Uterus (tissue), 4 donors: ENCODE data around the gene AKT1. TPM values are rescaled to one million over a fixed set of nuclear protein-coding genes. Genes with fewer than 3 reads are reported as not detected.

ENCODE experiments used
- DNase-seq, 2 donors: peaks; one replicate each; pipeline ENCODE4 v3.0.0-alpha.2; 2019 to 2020
- H3K27ac ChIP-seq, 2 donors: fragments of 200-600 bp; sonication (generic); 1 replicate in 1 of 2; 2 replicates in 1 of 2; pipeline ENCODE4 v1.5.1; 2016 to 2018
- H3K27me3 ChIP-seq, 2 donors: fragments of 200-600 bp; sonication (generic); one replicate each; pipeline ENCODE4 v1.5.1; 2018 to 2019; ENCODE audit warnings: control low read depth in 1 of 2
- H3K36me3 ChIP-seq, 2 donors: fragments of 200-600 bp; sonication (generic); one replicate each; pipeline ENCODE4 v1.5.1; 2019; ENCODE audit warnings: control low read depth in 1 of 2
- H3K4me1 ChIP-seq, 2 donors: fragments of 200-600 bp; sonication (generic); one replicate each; pipeline ENCODE4 v1.5.1; 2018 to 2019; ENCODE audit warnings: control low read depth in 1 of 2
- H3K4me3 ChIP-seq, 2 donors: fragments of 200-600 bp; sonication (generic); 1 replicate in 1 of 2; 2 replicates in 1 of 2; pipeline ENCODE4 v1.5.1; 2018 to 2019; ENCODE audit warnings: mild to moderate bottlenecking in 1 of 2
- H3K9me3 ChIP-seq, 2 donors: fragments of 200-600 bp; sonication (generic); one replicate each; pipeline ENCODE4 v1.5.1; 2019; ENCODE audit warnings: control low read depth in 1 of 2
- CTCF ChIP-seq, 4 experiments: fragments of 200-600 bp in 2 of 4; fragments of 450-650 bp in 2 of 4; sonication (generic) in 2 of 4; IDR thresholded peaks; one replicate each; pipeline ENCODE4 v1.5.1; 2016 to 2019; ENCODE audit warnings: antibody characterized with exemption in 4 of 4, mild to moderate bottlenecking in 2 of 4, moderate library complexity in 1 of 4
- POLR2A ChIP-seq, 2 donors: fragments of 450-650 bp; IDR thresholded peaks; one replicate each; pipeline ENCODE4 v1.6.1; 2016; ENCODE audit warnings: antibody characterized with exemption in 2 of 2, mild to moderate bottlenecking in 1 of 2, moderate library complexity in 1 of 2
- intact Hi-C: fragments of 100-400 bp; cut with DNase I; formaldehyde crosslinking; loops from one replicate; pipeline ENCODE4 v1.15.1; 2023; ENCODE audit warnings: low total_unique reads
- total RNA-seq, 4 donors: library from RNA; depleted of rRNA in 3 of 4; stranded (reverse); fragments of >200 nt in 3 of 4; gene quantifications; one replicate each; pipeline versions ENCODE4 v1.1.0 to v1.2.4, GENCODE V29; 2014 to 2023
- donor health status: DM: yes; HTN: yes; CAD: no.

The AKT1 gene
- total RNA-seq, 4 donors from 2014 or later: 42.9 to 121 (median 101) TPM

GRCh38 chr14:104738375-104739019 is 57.1 kb downstream of the AKT1 start:
- Histone ChIP-seq H3K27me3 (no peaks in the 10 kb centered on the region), H3K9me3 (no peaks in the 10 kb centered on the region), H3K4me3 (no peak overlapping the region), H3K4me1 (no peaks in the 10 kb centered on the region), H3K36me3 (no peaks in the 10 kb centered on the region), H3K27ac (no peak overlapping the region)
- intact Hi-C loops: no loop called here
- no peak for TF ChIP-seq CTCF (IDR thresholded peaks at IDR 0.05)
- no peak for TF ChIP-seq POLR2A (IDR thresholded peaks at IDR 0.05)
- no peak for DNase-seq

- Histone ChIP-seq H3K27me3 (no peaks in the 10 kb centered on the region), H3K4me3 (no peak overlapping the region), H3K9me3 (no peaks in the 10 kb centered on the region), H3K4me1 (no peaks in the 10 kb centered on the region), H3K36me3 (no peaks in the 10 kb centered on the region), H3K27ac (peak overlapping the region; percentile 51 to 68)
- intact Hi-C loops: no loop called here
- TF ChIP-seq POLR2A (IDR thresholded peaks at IDR 0.05) (peak in 1 of 2 donors; percentile 13), CTCF (IDR thresholded peaks at IDR 0.05) (no peak)
- DNase-seq: peak; percentile 58 to 80
Observed at GRCh38 chr14:104735830-104736642, 59.5 kb downstream of the AKT1 start.

GRCh38 chr14:104734991-104735779 is 60.4 kb downstream of the AKT1 start:
- TF ChIP-seq POLR2A (IDR thresholded peaks at IDR 0.05) (no peak), CTCF (IDR thresholded peaks at IDR 0.05) (no peak)
- no peak for DNase-seq
- Histone ChIP-seq H3K4me1 (no peaks in the 10 kb centered on the region), H3K36me3 (no peaks in the 10 kb centered on the region), H3K9me3 (no peaks in the 10 kb centered on the region), H3K4me3 (no peak overlapping the region), H3K27ac (peak overlapping the region; percentile 51 to 68), H3K27me3 (no peaks in the 10 kb centered on the region)
- intact Hi-C loops: no loop called here

GRCh38 chr14:104734601-104734990 is 61.0 kb downstream of the AKT1 start:
- Histone ChIP-seq H3K27ac (no peak overlapping the region), H3K4me1 (no peaks in the 10 kb centered on the region)
- no peak for TF ChIP-seq POLR2A (IDR thresholded peaks at IDR 0.05)
- no peak for TF ChIP-seq CTCF (IDR thresholded peaks at IDR 0.05)

More at GRCh38 chr14:104734601-104734990, 61.0 kb downstream of the AKT1 start:
- H3K36me3 ChIP-seq: no peaks in the 10 kb centered on the region
- intact Hi-C loops: no loop called here
- DNase-seq: no peak
- no peaks in the 10 kb centered on the region for H3K27me3 ChIP-seq
- no peaks in the 10 kb centered on the region for H3K9me3 ChIP-seq
- no peak overlapping the region for H3K4me3 ChIP-seq
